ENCODE data around the gene PSAPL1.

Gene PSAPL1

GRCh38 chr4:7418131-7418943 is 16.4 kb downstream of the PSAPL1 start:
- DNase-seq: no peak

GRCh38 chr4:7417639-7418038 is 17.1 kb downstream of the PSAPL1 start:
- no peak for DNase-seq

GRCh38 chr4:7416745-7417432 is 17.8 kb downstream of the PSAPL1 start:
- no peak for DNase-seq

GRCh38 chr4:7415927-7416686 is 18.6 kb downstream of the PSAPL1 start:
- no peak for DNase-seq

- DNase-seq: no peak
Measured at GRCh38 chr4:7414736-7415510, 19.8 kb downstream of the PSAPL1 start.

- DNase-seq: no peak
Measured at GRCh38 chr4:7414046-7414445, 20.7 kb downstream of the PSAPL1 start.

GRCh38 chr4:7412554-7412912 is 22.2 kb downstream of the PSAPL1 start:
- DNase-seq: no peak

GRCh38 chr4:7411896-7412553 is 22.7 kb downstream of the PSAPL1 start:
- DNase-seq: no peak

- no peak for DNase-seq
Measured at GRCh38 chr4:7411491-7411890, 23.2 kb downstream of the PSAPL1 start.

- no peak for DNase-seq
Measured at GRCh38 chr4:7410446-7410845, 24.3 kb downstream of the PSAPL1 start.

GRCh38 chr4:7408166-7408565 is 26.6 kb downstream of the PSAPL1 start:
- DNase-seq: no peak

- no peak for DNase-seq
Measured at GRCh38 chr4:7403001-7403400, 31.7 kb downstream of the PSAPL1 start.

GRCh38 chr4:7402526-7402925 is 32.2 kb downstream of the PSAPL1 start:
- no peak for DNase-seq

GRCh38 chr4:7400671-7401298 is 33.9 kb downstream of the PSAPL1 start:
- no peak for DNase-seq

GRCh38 chr4:7399440-7400234 is 35.1 kb downstream of the PSAPL1 start:
- no peak for DNase-seq

GRCh38 chr4:7398788-7399439 is 35.8 kb downstream of the PSAPL1 start:
- DNase-seq: no peak

- DNase-seq: no peak
Measured at GRCh38 chr4:7398104-7398423, 36.7 kb downstream of the PSAPL1 start.

- DNase-seq: no peak
Measured at GRCh38 chr4:7397206-7398103, 37.3 kb downstream of the PSAPL1 start.

- DNase-seq: no peak
Measured at GRCh38 chr4:7396186-7396910, 38.4 kb downstream of the PSAPL1 start.

All from effector CD4-positive, alpha-beta T cell (primary cell).